ENCODE data around the gene ATP8A1. TPM values are rescaled to one million over a fixed set of nuclear protein-coding genes. Genes with fewer than 3 reads are reported as not detected.

ATP8A1 gene
- total and polyA plus RNA-seq, 2 of the 4 experiments (the other 2 are of a cell fraction) = 0.12 to 0.36 TPM

- Histone ChIP-seq H2AK5ac (ENCODE audit: low read depth, low read length) (no peak overlapping the region), H3K9me3 (ENCODE audit: control insufficient read depth, insufficient read depth, low read length) (no peaks in the 10 kb centered on the region), H2AK9ac (replicated peaks; ENCODE audit: low read depth, low read length, poor library complexity) (no peak overlapping the region), H3K9me1 (ENCODE audit: insufficient read depth, low read length) (no peaks in the 10 kb centered on the region), H3K79me1 (ENCODE audit: low read depth in 1 of 2, low read length in 2 of 2) (no peaks in the 10 kb centered on the region), H3K27ac (ENCODE audit: insufficient read depth, low read length) (no peak overlapping the region), H3K4me3 (ENCODE audit: insufficient read depth, low read depth, low read length) (no peak overlapping the region), H3K4me2 (ENCODE audit: low read depth, low read length) (no peak overlapping the region), H4K91ac (ENCODE audit: insufficient read depth, low read depth, low read length) (no peak overlapping the region), H3K36me3 (ENCODE audit: control insufficient read depth, insufficient read depth, low read length) (no peaks in the 10 kb centered on the region), H2BK120ac (ENCODE audit: low read depth, low read length) (no peak overlapping the region), H3K27me3 (ENCODE audit: control insufficient read depth, insufficient read depth, low read length) (no peaks in the 10 kb centered on the region; the same call in 1 of the 2 replicates), H3K9ac (ENCODE audit: low read depth, low read length) (no peak overlapping the region), H3K18ac (ENCODE audit: low read depth, low read length) (no peak overlapping the region), H4K8ac (ENCODE audit: low read depth in 2 of 2, low read length in 2 of 2) (no peak overlapping the region), H2BK5ac (ENCODE audit: low read depth, low read length, poor library complexity, severe bottlenecking) (no peak overlapping the region), H3K4me1 (ENCODE audit: control insufficient read depth, insufficient read depth, low read length) (no peaks in the 10 kb centered on the region), H4K20me1 (ENCODE audit: insufficient read depth, low read length) (no peaks in the 10 kb centered on the region), H3K4ac (ENCODE audit: low read depth, low read length) (no peak overlapping the region), H2BK20ac (ENCODE audit: low read depth, low read length) (no peak overlapping the region), H3K14ac (replicated peaks; ENCODE audit: low read depth, low read length) (no peak overlapping the region), H2AFZ (replicated peaks; ENCODE audit: low read length, poor library complexity) (no peak overlapping the region), H3K56ac (ENCODE audit: extremely low read depth, insufficient read depth, low read length) (no peak overlapping the region), H2BK15ac (ENCODE audit: low read depth, low read length) (no peak overlapping the region), H3K23ac (ENCODE audit: low read depth, low read length) (no peak overlapping the region), H4K5ac (ENCODE audit: low read depth, low read length) (no peak overlapping the region)
- dilution Hi-C loops (cut with HindIII; ENCODE audit: low sequenced_read_pairs, unreplicated experiment) = no loop called here
- TF ChIP-seq RAD21 (IDR thresholded peaks at IDR 0.05; ENCODE audit: low read length) = no peak
- no peak for TF ChIP-seq BHLHE40 (IDR thresholded peaks at IDR 0.05; ENCODE audit: low read depth, low read length)
- no peak for TF ChIP-seq MXI1 (IDR thresholded peaks at IDR 0.05; ENCODE audit: borderline replicate concordance, low read depth, low read length)
- no peak for TF ChIP-seq RCOR1 (IDR thresholded peaks at IDR 0.05; ENCODE audit: insufficient replicate concordance, low read length)
- no peak for TF ChIP-seq SMC3 (IDR thresholded peaks at IDR 0.05; ENCODE audit: low read depth, low read length)
- no peak for TF ChIP-seq POLR2A (IDR thresholded peaks at IDR 0.05; ENCODE audit: low read depth, low read length)
- TF ChIP-seq CHD1 (IDR thresholded peaks at IDR 0.05; ENCODE audit: low read depth, low read length) = no peak
- TF ChIP-seq MAFK (IDR thresholded peaks at IDR 0.05; ENCODE audit: low read depth, low read length) = no peak
- TF ChIP-seq NFE2L2 (IDR thresholded peaks at IDR 0.05; ENCODE audit: low read depth, low read length) = no peak
- TF ChIP-seq FOS (IDR thresholded peaks at IDR 0.05; ENCODE audit: low read depth, low read length) = no peak
- no peak for TF ChIP-seq RFX5 (IDR thresholded peaks at IDR 0.05; ENCODE audit: low read depth, low read length)
- no peak for TF ChIP-seq CTCF (conservative IDR thresholded peaks at IDR 0.05; ENCODE audit: low read depth, low read length)
- TF ChIP-seq USF2 (IDR thresholded peaks at IDR 0.05; ENCODE audit: low read depth, low read length) = no peak
- TF ChIP-seq, protein P1, sequence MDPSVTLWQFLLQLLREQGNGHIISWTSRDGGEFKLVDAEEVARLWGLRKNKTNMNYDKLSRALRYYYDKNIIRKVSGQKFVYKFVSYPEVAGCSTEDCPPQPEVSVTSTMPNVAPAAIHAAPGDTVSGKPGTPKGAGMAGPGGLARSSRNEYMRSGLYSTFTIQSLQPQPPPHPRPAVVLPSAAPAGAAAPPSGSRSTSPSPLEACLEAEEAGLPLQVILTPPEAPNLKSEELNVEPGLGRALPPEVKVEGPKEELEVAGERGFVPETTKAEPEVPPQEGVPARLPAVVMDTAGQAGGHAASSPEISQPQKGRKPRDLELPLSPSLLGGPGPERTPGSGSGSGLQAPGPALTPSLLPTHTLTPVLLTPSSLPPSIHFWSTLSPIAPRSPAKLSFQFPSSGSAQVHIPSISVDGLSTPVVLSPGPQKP (IDR thresholded peaks at IDR 0.05; ENCODE audit: borderline replicate concordance, low read depth, low read length) = no peak
- TF ChIP-seq MAZ (IDR thresholded peaks at IDR 0.05; ENCODE audit: borderline replicate concordance, low read depth, low read length) = no peak
- TF ChIP-seq CEBPB (IDR thresholded peaks at IDR 0.05; ENCODE audit: low read depth, low read length) = no peak
- no CpG with 5 or more reads among the region's 2 CpGs for WGBS, 2 experiments (ENCODE audit: extremely low coverage in 2 of 2, insufficient read length in 1 of 2)
- intact Hi-C loops (cut with micrococcal nuclease) = no loop called here
- ChIA-PET POLR2A (ENCODE audit: unreplicated experiment) (interaction anchor here (0.5 kb wide), 1 partner anchor 10 kb away, joined by 3 read pairs; the partner anchor contains the start of gene ATP8A1), CTCF (interaction anchor here (1.8 kb wide), 1 partner anchor 9 kb away, joined by 5 read pairs; the partner anchor contains the start of gene ATP8A1)
- BruUV-seq (replicated peaks) = no TSS peak
- DNase-seq = no peak
- ATAC-seq (ENCODE audit: low read depth) = no peak
- in situ Hi-C loops (cut with MboI; ENCODE audit: low sequenced_read_pairs) = no loop called here
Observed at GRCh38 chr4:42646999-42647541, 9.8 kb downstream of the ATP8A1 start.

Measured in IMR-90 (cell line).